ENCODE results near the gene SRGAP1.

DNA sequence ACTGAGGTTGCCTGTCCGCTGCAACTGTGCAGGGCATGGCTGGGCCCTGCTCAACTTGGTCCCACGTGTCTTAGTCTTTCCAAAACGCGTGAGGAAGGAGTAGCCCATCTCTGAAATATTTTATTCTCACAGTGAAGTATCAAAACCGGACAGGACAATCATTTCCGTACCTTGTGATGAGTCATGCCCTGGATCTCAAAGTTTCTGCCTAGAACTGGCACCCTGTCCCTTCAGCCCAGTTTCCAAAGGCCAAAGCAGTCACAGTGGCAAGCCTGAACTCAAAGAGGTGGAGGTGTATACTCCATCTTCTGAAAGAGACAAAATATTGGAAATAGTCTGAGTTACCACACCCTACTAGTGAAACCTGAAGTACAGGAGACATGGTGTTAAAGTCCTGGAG is 28.5 kb upstream of the SRGAP1 start:
- TF ChIP-seq, protein P1, sequence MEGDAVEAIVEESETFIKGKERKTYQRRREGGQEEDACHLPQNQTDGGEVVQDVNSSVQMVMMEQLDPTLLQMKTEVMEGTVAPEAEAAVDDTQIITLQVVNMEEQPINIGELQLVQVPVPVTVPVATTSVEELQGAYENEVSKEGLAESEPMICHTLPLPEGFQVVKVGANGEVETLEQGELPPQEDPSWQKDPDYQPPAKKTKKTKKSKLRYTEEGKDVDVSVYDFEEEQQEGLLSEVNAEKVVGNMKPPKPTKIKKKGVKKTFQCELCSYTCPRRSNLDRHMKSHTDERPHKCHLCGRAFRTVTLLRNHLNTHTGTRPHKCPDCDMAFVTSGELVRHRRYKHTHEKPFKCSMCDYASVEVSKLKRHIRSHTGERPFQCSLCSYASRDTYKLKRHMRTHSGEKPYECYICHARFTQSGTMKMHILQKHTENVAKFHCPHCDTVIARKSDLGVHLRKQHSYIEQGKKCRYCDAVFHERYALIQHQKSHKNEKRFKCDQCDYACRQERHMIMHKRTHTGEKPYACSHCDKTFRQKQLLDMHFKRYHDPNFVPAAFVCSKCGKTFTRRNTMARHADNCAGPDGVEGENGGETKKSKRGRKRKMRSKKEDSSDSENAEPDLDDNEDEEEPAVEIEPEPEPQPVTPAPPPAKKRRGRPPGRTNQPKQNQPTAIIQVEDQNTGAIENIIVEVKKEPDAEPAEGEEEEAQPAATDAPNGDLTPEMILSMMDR (IDR thresholded peaks at IDR 0.05; ENCODE audit: low read length) = no peak
- TF ChIP-seq EZH2 (optimal IDR thresholded peaks at IDR 0.05; ENCODE audit: low read depth, low read length) (no peak), EZH2phosphoT487 (IDR thresholded peaks at IDR 0.05; ENCODE audit: low read length) (no peak)
